ENCODE data around the gene LRRIQ3. TPM values are rescaled to one million over a fixed set of nuclear protein-coding genes. Genes with fewer than 3 reads are reported as not detected.

The LRRIQ3 gene
- total and polyA plus RNA-seq, 10 of the 15 experiments (the other 5 are each of a cell fraction or from before 2014, with no cell fraction given), result 1.1 to 5.1 (median 2.7) TPM

DNA sequence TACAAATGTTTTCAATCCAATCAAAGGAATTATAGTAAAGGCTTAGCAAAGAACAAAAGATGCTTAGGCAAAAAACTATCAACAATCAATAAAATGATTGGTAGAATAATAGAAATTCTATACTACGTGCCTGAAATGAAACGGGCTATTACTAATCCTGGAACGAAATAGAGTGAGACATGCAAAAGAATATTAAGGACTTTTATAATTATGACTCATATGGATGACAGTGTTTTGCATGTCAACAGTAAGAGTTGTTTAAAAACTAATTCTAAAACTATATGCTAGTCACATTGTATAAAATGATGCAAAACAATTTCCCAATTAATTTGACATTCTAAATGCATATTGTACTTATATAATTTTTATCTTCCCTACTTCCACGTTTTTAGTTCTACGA lies 35.6 kb downstream of the LRRIQ3 start:
- no peak overlapping the region for H3K9ac ChIP-seq (ENCODE audit: control insufficient read depth, insufficient read depth, low read length)
- ChIA-PET RAD21 (ENCODE audit: unreplicated experiment) (no interaction called here), POLR2A (no interaction called here), SMC1A (ENCODE audit: uncharacterized antibody, unreplicated experiment) (interaction anchor here (0.8 kb wide), 1 partner anchor 20 kb away, joined by 3 read pairs; no protein-coding TSS in a partner anchor), CTCF (no interaction called here)
- H3K79me2 ChIP-seq (ENCODE audit: control insufficient read depth, insufficient read depth, low read length), result no peaks in the 10 kb centered on the region
- BruUV-seq (replicated peaks), result no TSS peak
- no peaks in the 10 kb centered on the region for H3K9me3 ChIP-seq (replicated peaks; ENCODE audit: control insufficient read depth, insufficient read depth, low read length)
- no peaks in the 10 kb centered on the region for H3K27me3 ChIP-seq (replicated peaks in 1 of 2; ENCODE audit: control insufficient read depth in 2 of 2, insufficient read depth in 2 of 2, low read length in 1 of 2)
- no peak for DNase-seq (ENCODE audit: low read depth, low spot score)
- no peak overlapping the region for H3K4me3 ChIP-seq
- no peaks in the 10 kb centered on the region for H3K36me3 ChIP-seq (ENCODE audit: control insufficient read depth in 2 of 2, insufficient read depth in 2 of 2, low read length in 1 of 2)
- intact Hi-C loops (cut with micrococcal nuclease; ENCODE audit: unreplicated experiment) (no loop called here), in situ Hi-C loops (cut with MboI) (no loop called here)
- TF ChIP-seq TBL1XR1 (IDR thresholded peaks at IDR 0.05; ENCODE audit: low read depth, low read length) (no peak), RB1 (IDR thresholded peaks at IDR 0.05; ENCODE audit: borderline replicate concordance) (no peak)
- 0% methylated on average over 5 of the region's 5 CpGs for WGBS (ENCODE audit: insufficient coverage, insufficient replicate concordance, low lambda C conversion rate, missing lambda C conversion rate)
- FAIRE-seq, result no peak
- H4K20me1 ChIP-seq (ENCODE audit: control insufficient read depth, insufficient read depth), result no peaks in the 10 kb centered on the region
- no peak overlapping the region for H3K4me2 ChIP-seq (ENCODE audit: control insufficient read depth, insufficient read depth)
- no peak for ATAC-seq
- H2AFZ ChIP-seq (ENCODE audit: control insufficient read depth, low read depth, low read length), result no peak overlapping the region
- H3K4me1 ChIP-seq (ENCODE audit: control insufficient read depth, insufficient read depth, low read length), result no peaks in the 10 kb centered on the region
- H3K27ac ChIP-seq (ENCODE audit: control insufficient read depth, insufficient read depth), result no peak overlapping the region

- Histone ChIP-seq H3K27me3 (replicated peaks in 1 of 2; ENCODE audit: control insufficient read depth in 2 of 2, insufficient read depth in 2 of 2, low read length in 1 of 2) (no peaks in the 10 kb centered on the region), H3K4me3 (no peak overlapping the region), H3K9ac (ENCODE audit: control insufficient read depth, insufficient read depth, low read length) (no peak overlapping the region), H3K27ac (ENCODE audit: control insufficient read depth, insufficient read depth) (no peak overlapping the region), H3K4me2 (ENCODE audit: control insufficient read depth, insufficient read depth) (no peak overlapping the region), H2AFZ (ENCODE audit: control insufficient read depth, low read depth, low read length) (no peak overlapping the region), H4K20me1 (ENCODE audit: control insufficient read depth, insufficient read depth) (no peaks in the 10 kb centered on the region), H3K4me1 (ENCODE audit: control insufficient read depth, insufficient read depth, low read length) (no peaks in the 10 kb centered on the region), H3K36me3 (ENCODE audit: control insufficient read depth in 2 of 2, insufficient read depth in 2 of 2, low read length in 1 of 2) (no peaks in the 10 kb centered on the region), H3K9me3 (replicated peaks; ENCODE audit: control insufficient read depth, insufficient read depth, low read length) (no peaks in the 10 kb centered on the region), H3K79me2 (ENCODE audit: control insufficient read depth, insufficient read depth, low read length) (no peaks in the 10 kb centered on the region)
- ChIA-PET POLR2A (no interaction called here), CTCF (no interaction called here), SMC1A (ENCODE audit: uncharacterized antibody, unreplicated experiment) (interaction anchor here (0.8 kb wide), 1 partner anchor 19 kb away, joined by 3 read pairs; no protein-coding TSS in a partner anchor), RAD21 (ENCODE audit: unreplicated experiment) (no interaction called here)
- in situ Hi-C loops (cut with MboI) (no loop called here), intact Hi-C loops (cut with micrococcal nuclease; ENCODE audit: unreplicated experiment) (no loop called here)
- BruUV-seq (replicated peaks), result no TSS peak
- TF ChIP-seq JUNB (IDR thresholded peaks at IDR 0.05) (no peak), ZNF622 (IDR thresholded peaks at IDR 0.05) (no peak), GABPA (IDR thresholded peaks at IDR 0.05; ENCODE audit: low read depth) (no peak), POLR2A (IDR thresholded peaks at IDR 0.05; ENCODE audit: low read depth, low read length) (no peak), RB1 (IDR thresholded peaks at IDR 0.05; ENCODE audit: borderline replicate concordance) (no peak), ZNF217 (IDR thresholded peaks at IDR 0.05) (no peak), ZNF24 (IDR thresholded peaks at IDR 0.05) (no peak), MYC (IDR thresholded peaks at IDR 0.05; ENCODE audit: insufficient read depth, insufficient read length, insufficient replicate concordance, low read length, severe bottlenecking) (no peak), REST (IDR thresholded peaks at IDR 0.05; ENCODE audit: low read depth, low read length) (no peak), MYB (IDR thresholded peaks at IDR 0.05; ENCODE audit: borderline replicate concordance, low read depth, low read length) (no peak)
- DNase-seq (ENCODE audit: low read depth, low spot score), result no peak
- ATAC-seq, result no peak
- no peak for FAIRE-seq
Measured at GRCh38 chr1:74161497-74161896, 36.5 kb downstream of the LRRIQ3 start.
